PC-9 (cell line): ENCODE data around the gene TGFBR3L. TPM values are rescaled to one million over a fixed set of nuclear protein-coding genes. Genes with fewer than 3 reads are reported as not detected.

ENCODE experiments used
- BruUV-seq: library from RNA; stranded (reverse); fragments of 400-500 nt; replicated peaks from 2 replicates; lab custom pipeline; 2021; lab: Mats Ljungman, UMichigan
- CTCF ChIA-PET: fragments of 300-600 bp; sonication (Branson Sonifier 250); formaldehyde crosslinking; loops from one replicate; lab custom pipeline; 2022; ENCODE audit warnings: antibody characterized with exemption; lab: Charles Lee
- POLR2A ChIA-PET: fragments of 300-600 bp; sonication (Branson Sonifier 250); formaldehyde crosslinking; loops from one replicate; lab custom pipeline; 2022; ENCODE audit warnings: antibody characterized with exemption; ENCODE audit not compliant: unreplicated experiment; lab: Charles Lee
- DNase-seq, 2 experiments: peaks; one replicate each; pipeline versions ENCODE4 v3.0.0 to v3.0.0-alpha.2; 2015 to 2022; ENCODE audit warnings: mixed read lengths in 1 of 2
- H2AFZ ChIP-seq: fragments of 200-600 bp; sonication (generic); 2 replicates; pipeline ENCODE4 v1.8.1; 2017; ENCODE audit warnings: antibody characterized with exemption
- H3F3A ChIP-seq: fragments of 200-600 bp; sonication (generic); 2 replicates; pipeline ENCODE4 v1.8.1; 2017; ENCODE audit warnings: antibody characterized with exemption, mild to moderate bottlenecking, low read depth; ENCODE audit not compliant: insufficient read depth
- H3K27ac ChIP-seq: fragments of 200-600 bp; sonication (generic); 2 replicates; pipeline ENCODE4 v1.6.1; 2016; ENCODE audit warnings: mixed run types
- H3K27me3 ChIP-seq: fragments of 200-600 bp; sonication (generic); 2 replicates; pipeline ENCODE4 v1.6.1; 2016; ENCODE audit warnings: low read depth, mixed run types; ENCODE audit not compliant: insufficient read depth
- H3K36me3 ChIP-seq: fragments of 200-600 bp; sonication (generic); 2 replicates; pipeline ENCODE4 v1.6.1; 2016; ENCODE audit warnings: low read depth, mixed run types
- H3K4me1 ChIP-seq: fragments of 200-600 bp; sonication (generic); replicated peaks from 2 replicates; pipeline ENCODE4 v1.6.1; 2016; ENCODE audit warnings: mixed run types; ENCODE audit not compliant: insufficient read depth
- H3K4me2 ChIP-seq: fragments of 200-600 bp; sonication (generic); 2 replicates; pipeline ENCODE4 v1.6.1; 2017; ENCODE audit warnings: mixed run types
- H3K4me3 ChIP-seq: fragments of 200-600 bp; sonication (generic); 2 replicates; pipeline ENCODE4 v1.6.1; 2016; ENCODE audit warnings: mixed run types
- H3K79me2 ChIP-seq: fragments of 200-600 bp; sonication (generic); 2 replicates; pipeline ENCODE4 v1.6.1; 2017; ENCODE audit warnings: low read depth, mixed run types
- H3K9me2 ChIP-seq: fragments of 200-600 bp; sonication (generic); 2 replicates; pipeline ENCODE4 v1.8.1; 2017; ENCODE audit warnings: mild to moderate bottlenecking; ENCODE audit not compliant: insufficient read depth
- H3K9me3 ChIP-seq: fragments of 200-600 bp; sonication (generic); 2 replicates; pipeline ENCODE4 v1.8.1; 2016; ENCODE audit warnings: low read depth; ENCODE audit not compliant: insufficient read depth
- H4K20me1 ChIP-seq: fragments of 200-600 bp; sonication (generic); 2 replicates; pipeline ENCODE4 v1.8.1; 2017; ENCODE audit not compliant: insufficient read depth
- CTCF ChIP-seq: fragments of 200-600 bp; sonication (generic); conservative IDR thresholded peaks from 2 replicates; pipeline ENCODE4 v1.6.1; 2017; ENCODE audit warnings: mixed run types, antibody characterized with exemption, mild to moderate bottlenecking, moderate library complexity
- EZH2 ChIP-seq: fragments of 200-600 bp; sonication (generic); IDR thresholded peaks from 2 replicates; pipeline ENCODE4 v1.8.0; 2017; ENCODE audit warnings: antibody characterized with exemption, low read depth
- intact Hi-C: fragments of 100-400 bp; cut with micrococcal nuclease; formaldehyde crosslinking; loops from one replicate; pipeline ENCODE4 v1.10.0; 2022; ENCODE audit not compliant: unreplicated experiment
- total RNA-seq: library from RNA; stranded (reverse); gene quantifications from 2 replicates; pipeline ENCODE4 v1.2.3, GENCODE V29; 2021

The TGFBR3L gene
- total RNA-seq, 1 experiment from 2014 or later = 2.3 TPM

DNA sequence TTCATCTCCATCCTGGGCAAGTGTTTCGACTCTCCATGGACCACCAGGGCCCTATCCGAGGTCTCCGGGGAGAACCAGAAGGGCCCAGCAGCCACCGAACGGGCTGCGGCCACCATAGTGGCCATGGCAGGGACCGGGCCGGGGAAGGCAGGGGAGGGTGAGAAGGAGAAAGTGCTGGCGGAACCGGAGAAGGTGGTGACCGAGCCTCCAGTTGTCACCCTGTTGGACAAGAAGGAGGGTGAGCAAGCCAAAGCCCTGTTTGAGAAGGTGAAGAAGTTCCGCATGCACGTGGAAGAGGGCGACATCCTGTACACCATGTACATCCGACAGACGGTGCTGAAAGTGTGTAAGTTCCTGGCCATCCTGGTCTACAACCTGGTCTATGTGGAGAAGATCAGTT is 15.7 kb upstream of the TGFBR3L start:
- peaks cover 30% of the 10 kb centered on the region for H3K4me1 ChIP-seq
- H3K79me2 ChIP-seq = peaks cover 39% of the 10 kb centered on the region
- ChIA-PET POLR2A (no interaction called here), CTCF (no interaction called here)
- no peak overlapping the region for H2AFZ ChIP-seq
- no peak overlapping the region for H3K27ac ChIP-seq
- no peaks in the 10 kb centered on the region for H3K27me3 ChIP-seq
- no peak overlapping the region for H3K4me3 ChIP-seq
- BruUV-seq = no TSS peak
- H3F3A ChIP-seq = peaks cover 38% of the 10 kb centered on the region
- no peak overlapping the region for H3K4me2 ChIP-seq
- intact Hi-C loops = no loop called here
- DNase-seq = no peak
- no peaks in the 10 kb centered on the region for H4K20me1 ChIP-seq
- no peak for TF ChIP-seq CTCF
- TF ChIP-seq EZH2 = no peak
- H3K9me3 ChIP-seq = no peaks in the 10 kb centered on the region
- H3K9me2 ChIP-seq = no peaks in the 10 kb centered on the region
- H3K36me3 ChIP-seq = 0 out of 2 replicates have a peak, but pooled peaks cover 6% of the 10 kb centered on the region

DNA sequence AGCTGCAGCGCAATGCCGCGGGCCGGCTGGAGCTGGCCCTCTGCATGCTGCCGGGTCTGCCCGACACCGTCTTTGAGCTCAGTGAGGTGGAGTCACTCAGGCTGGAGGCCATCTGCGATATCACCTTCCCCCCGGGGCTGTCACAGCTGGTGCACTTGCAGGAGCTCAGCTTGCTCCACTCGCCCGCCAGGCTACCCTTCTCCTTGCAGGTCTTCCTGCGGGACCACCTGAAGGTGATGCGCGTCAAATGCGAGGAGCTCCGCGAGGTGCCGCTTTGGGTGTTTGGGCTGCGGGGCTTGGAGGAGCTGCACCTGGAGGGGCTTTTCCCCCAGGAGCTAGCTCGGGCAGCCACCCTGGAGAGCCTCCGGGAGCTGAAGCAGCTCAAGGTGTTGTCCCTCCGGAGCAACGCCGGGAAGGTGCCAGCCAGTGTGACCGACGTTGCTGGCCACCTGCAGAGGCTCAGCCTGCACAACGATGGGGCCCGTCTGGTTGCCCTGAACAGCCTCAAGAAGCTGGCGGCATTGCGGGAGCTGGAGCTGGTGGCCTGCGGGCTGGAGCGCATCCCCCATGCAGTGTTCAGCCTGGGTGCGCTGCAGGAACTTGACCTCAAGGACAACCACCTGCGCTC is 14.8 kb upstream of the TGFBR3L start:
- peaks cover 30% of the 10 kb centered on the region for H3F3A ChIP-seq
- POLR2A ChIA-PET = interaction anchor here (0.6 kb wide), 1 partner anchor 103 kb away, joined by 3 read pairs; no protein-coding TSS in a partner anchor
- H3K9me2 ChIP-seq = no peaks in the 10 kb centered on the region
- no peak overlapping the region for H2AFZ ChIP-seq
- peaks cover 25% of the 10 kb centered on the region for H3K4me1 ChIP-seq
- H3K79me2 ChIP-seq = peaks cover 44% of the 10 kb centered on the region
- H3K4me2 ChIP-seq = no peak overlapping the region
- no peak for DNase-seq
- H3K9me3 ChIP-seq = no peaks in the 10 kb centered on the region
- TF ChIP-seq EZH2 = no peak
- H3K4me3 ChIP-seq = no peak overlapping the region
- 0 out of 2 replicates have a peak, but pooled peaks cover 6% of the 10 kb centered on the region for H3K36me3 ChIP-seq
- H3K27ac ChIP-seq = no peak overlapping the region
- no peaks in the 10 kb centered on the region for H3K27me3 ChIP-seq
- intact Hi-C loops = loop anchor here (5.0 kb wide), 1 partner anchor 48 kb away; no protein-coding TSS in a partner anchor
- CTCF ChIA-PET = no interaction called here
- no TSS peak for BruUV-seq
- no peaks in the 10 kb centered on the region for H4K20me1 ChIP-seq

GRCh38 chr19:7900401-7900870 is 14.2 kb upstream of the TGFBR3L start:
- ChIA-PET CTCF (no interaction called here), POLR2A (interaction anchor here (0.6 kb wide), 1 partner anchor 102 kb away, joined by 3 read pairs; no protein-coding TSS in a partner anchor)
- H3K9me2 ChIP-seq = no peaks in the 10 kb centered on the region
- H3K27ac ChIP-seq = no peak overlapping the region
- H4K20me1 ChIP-seq = peaks cover 3% of the 10 kb centered on the region; the same call in 1 of the 2 replicates
- no peaks in the 10 kb centered on the region for H3K27me3 ChIP-seq
- H3K4me3 ChIP-seq = no peak overlapping the region
- peaks cover 24% of the 10 kb centered on the region for H3K4me1 ChIP-seq
- peaks cover 46% of the 10 kb centered on the region for H3K79me2 ChIP-seq
- no peak overlapping the region for H2AFZ ChIP-seq
- no peak overlapping the region for H3K4me2 ChIP-seq
- DNase-seq = no peak
- intact Hi-C loops = loop anchor here (5.0 kb wide), 1 partner anchor 48 kb away; no protein-coding TSS in a partner anchor
- H3K9me3 ChIP-seq = no peaks in the 10 kb centered on the region
- TF ChIP-seq EZH2 (no peak), CTCF (no peak)
- H3K36me3 ChIP-seq = 0 out of 2 replicates have a peak, but pooled peaks cover 6% of the 10 kb centered on the region
- BruUV-seq = no TSS peak
- peaks cover 26% of the 10 kb centered on the region for H3F3A ChIP-seq
